GM21576 (cell line): ENCODE measurements around the gene SOX21.
A peak's percentile ranks its signal among the peaks of the same experiment; 100 is the strongest.
"Not testable (repeated sequence)": the region's sequence is repeated elsewhere in the genome, so short reads cannot be mapped to it uniquely, and the experiment has no call there.

Experiments
- ATAC-seq: cut with Tn5 transposase; IDR thresholded peaks from one replicate; pipeline ENCODE4 v1.9.1; 2021; ENCODE audit warnings: mild to moderate bottlenecking, moderate library complexity; ENCODE audit not compliant: unreplicated experiment

Gene SOX21

GRCh38 chr13:94712287-94712811, at the start of gene SOX21:
Gene SOX21, minus strand, starts transcription at chr13:94712545. Its CDS starts 496 bp downstream, at chr13:94712049.
- no peak for ATAC-seq

- no peak for ATAC-seq
These were observed 49.1 kb upstream of the SOX21 start for GRCh38 chr13:94761407-94761806.

- ATAC-seq: no peak
These were observed 46.9 kb upstream of the SOX21 start for GRCh38 chr13:94759120-94759728.

GRCh38 chr13:94758436-94758960, 46.2 kb upstream of the SOX21 start:
- ATAC-seq: no peak

GRCh38 chr13:94753327-94753726, 41.0 kb upstream of the SOX21 start:
- ATAC-seq: no peak

GRCh38 chr13:94749162-94749561, 36.8 kb upstream of the SOX21 start:
- ATAC-seq: no peak

- no peak for ATAC-seq
These were observed 26.9 kb upstream of the SOX21 start for GRCh38 chr13:94739235-94739634.

GRCh38 chr13:94731028-94731427, 18.7 kb upstream of the SOX21 start:
- ATAC-seq: no peak

- not testable (repeated sequence) for ATAC-seq
These were observed 17.6 kb upstream of the SOX21 start for GRCh38 chr13:94729941-94730340.

- no peak for ATAC-seq
These were observed 14.1 kb upstream of the SOX21 start for GRCh38 chr13:94726425-94726824.

GRCh38 chr13:94722609-94723345, 10.4 kb upstream of the SOX21 start:
- no peak for ATAC-seq

- ATAC-seq: not testable (repeated sequence)
These were observed 6.4 kb upstream of the SOX21 start for GRCh38 chr13:94718697-94719096.

- ATAC-seq: no peak
These were observed 5.6 kb upstream of the SOX21 start for GRCh38 chr13:94717916-94718315.

GRCh38 chr13:94716016-94716415, 3.7 kb upstream of the SOX21 start:
- ATAC-seq: no peak

- ATAC-seq: no peak
These were observed 1.3 kb upstream of the SOX21 start for GRCh38 chr13:94713561-94714182.

GRCh38 chr13:94712812-94713560, 641 bp upstream of the SOX21 start:
- ATAC-seq: no peak

- ATAC-seq: peak; percentile 20
These were observed 621 bp downstream of the SOX21 start for GRCh38 chr13:94711561-94712286.

GRCh38 chr13:94710881-94711560, 1.3 kb downstream of the SOX21 start:
- ATAC-seq: peak; percentile 55

- no peak for ATAC-seq
These were observed 2.1 kb downstream of the SOX21 start for GRCh38 chr13:94710065-94710781.
